Neural cell (in vitro differentiated cells): Measurements from ENCODE around the gene PRPSAP1. TPM values are rescaled to one million over a fixed set of nuclear protein-coding genes. Genes with fewer than 3 reads are reported as not detected.

Source experiments
- H2AFZ ChIP-seq: fragments of 200-600, 300-800 bp; sonication (generic), shearing (Covaris generic); 2 replicates; pipeline ENCODE4 v1.6.0; 2014; ENCODE audit warnings: low read depth, mild to moderate bottlenecking, antibody characterized with exemption, low read length, moderate library complexity
- H3F3A ChIP-seq: fragments of 200-600 bp; shearing (Covaris generic); 2 replicates; pipeline ENCODE4 v1.6.1; 2016; ENCODE audit warnings: mild to moderate bottlenecking, moderate library complexity, mixed read lengths, antibody characterized with exemption, low read length; ENCODE audit not compliant: insufficient read depth, poor library complexity, severe bottlenecking
- H3K27ac ChIP-seq: fragments of 200-600, 300-800 bp; sonication (generic), shearing (Covaris generic); 2 replicates; pipeline ENCODE4 v1.5.1; 2014; ENCODE audit warnings: mild to moderate bottlenecking, low read length, moderate library complexity
- H3K27me3 ChIP-seq: fragments of 300-800, 200-600 bp; sonication (generic), shearing (Covaris generic); 2 replicates; pipeline ENCODE4 v1.6.0; 2014; ENCODE audit warnings: mild to moderate bottlenecking, low read depth, low read length, moderate library complexity; ENCODE audit not compliant: insufficient read depth
- H3K36me3 ChIP-seq: fragments of 300-800, 200-600 bp; sonication (generic), shearing (Covaris generic); 2 replicates; pipeline ENCODE4 v1.5.1; 2014; ENCODE audit warnings: mild to moderate bottlenecking, antibody characterized with exemption, low read length, moderate library complexity; ENCODE audit not compliant: insufficient read depth
- H3K4me2 ChIP-seq: fragments of 300-800, 200-600 bp; sonication (generic), shearing (Covaris generic); 2 replicates; pipeline ENCODE4 v1.6.0; 2014; ENCODE audit warnings: mild to moderate bottlenecking, low read length
- H3K4me3 ChIP-seq: fragments of 300-800, 200-600 bp; sonication (generic), shearing (Covaris generic); 2 replicates; pipeline ENCODE4 v1.5.1; 2014; ENCODE audit warnings: mild to moderate bottlenecking, low read length, moderate library complexity
- H3K79me2 ChIP-seq: fragments of 200-600 bp; shearing (Covaris generic); replicated peaks from 2 replicates; pipeline ENCODE4 v1.6.0; 2014; ENCODE audit warnings: mild to moderate bottlenecking, low read length, moderate library complexity; ENCODE audit not compliant: insufficient read depth
- H3K9ac ChIP-seq: fragments of 300-800, 200-600 bp; sonication (generic), shearing (Covaris generic); 2 replicates; pipeline ENCODE4 v1.6.1; 2016; ENCODE audit warnings: mild to moderate bottlenecking, low read length, mixed read lengths
- H3K9me2 ChIP-seq: fragments of 200-600 bp; shearing (Covaris generic); 2 replicates; pipeline ENCODE4 v1.6.1; 2016; ENCODE audit warnings: mild to moderate bottlenecking, low read length, mixed read lengths; ENCODE audit not compliant: insufficient read depth
- H3K9me3 ChIP-seq: fragments of 200-600, 300-800 bp; sonication (generic), shearing (Covaris generic); 2 replicates; pipeline ENCODE4 v1.6.1; 2016; ENCODE audit warnings: mild to moderate bottlenecking, mixed run types, low read length, moderate library complexity, mixed read lengths
- H4K20me1 ChIP-seq: fragments of 200-600 bp; shearing (Covaris generic); 2 replicates; pipeline ENCODE4 v1.6.1; 2016; ENCODE audit warnings: mild to moderate bottlenecking, mixed run types; ENCODE audit not compliant: insufficient read depth
- CTCF ChIP-seq: fragments of 450-650 bp; IDR thresholded peaks from 2 replicates; pipeline ENCODE4 v1.5.1; 2014; ENCODE audit warnings: antibody characterized with exemption, mild to moderate bottlenecking, moderate library complexity; ENCODE audit not compliant: poor library complexity, severe bottlenecking
- EP300 ChIP-seq: fragments of 450-650 bp; conservative IDR thresholded peaks from 2 replicates; pipeline ENCODE4 v1.6.1; 2014; ENCODE audit warnings: antibody characterized with exemption, mild to moderate bottlenecking, moderate library complexity; ENCODE audit not compliant: poor library complexity, severe bottlenecking
- EZH2 ChIP-seq: fragments of 200-600, 300-800 bp; shearing (Covaris generic), sonication (generic); IDR thresholded peaks from 2 replicates; pipeline ENCODE4 v1.6.1; 2014; ENCODE audit warnings: antibody characterized with exemption, low read length, borderline replicate concordance, mild to moderate bottlenecking; ENCODE audit not compliant: insufficient read depth, poor library complexity, severe bottlenecking
- MXI1 ChIP-seq: fragments of 450-650 bp; conservative IDR thresholded peaks from 2 replicates; pipeline ENCODE4 v1.6.1; 2014; ENCODE audit warnings: antibody characterized with exemption, mild to moderate bottlenecking; ENCODE audit not compliant: poor library complexity, severe bottlenecking
- POLR2AphosphoS5 ChIP-seq: IDR thresholded peaks from 2 replicates; pipeline ENCODE4 v1.6.1; 2012
- RAD21 ChIP-seq: fragments of 450-650 bp; conservative IDR thresholded peaks from 2 replicates; pipeline ENCODE4 v1.6.1; 2014; ENCODE audit warnings: antibody characterized with exemption, mild to moderate bottlenecking, moderate library complexity
- REST ChIP-seq: IDR thresholded peaks from 2 replicates; pipeline ENCODE4 v1.6.1; 2012; ENCODE audit warnings: borderline replicate concordance
- SMC3 ChIP-seq: fragments of 450-650 bp; conservative IDR thresholded peaks from 2 replicates; pipeline ENCODE4 v1.6.1; 2014; ENCODE audit warnings: antibody characterized with exemption, mild to moderate bottlenecking, moderate library complexity; ENCODE audit not compliant: poor library complexity
- TAF1 ChIP-seq: IDR thresholded peaks from 2 replicates; pipeline ENCODE4 v1.6.1; 2012; ENCODE audit warnings: low read depth
- polyA plus RNA-seq: library from polyadenylated mRNA; depleted of rRNA; stranded (reverse); fragments of >200 nt; gene quantifications from 2 replicates; pipeline ENCODE4 v1.2.3, GENCODE V29; 2014

The PRPSAP1 gene
- polyA plus RNA-seq, 1 donor from 2014 or later = 73.8 TPM

GRCh38 chr17:76379275-76379641 lies 25.5 kb upstream of the PRPSAP1 start:
- no peaks in the 10 kb centered on the region for H4K20me1 ChIP-seq
- H3K27ac ChIP-seq = no peak overlapping the region
- H3K79me2 ChIP-seq = no peaks in the 10 kb centered on the region
- no peak for TF ChIP-seq EP300
- no peak for TF ChIP-seq RAD21
- TF ChIP-seq REST = no peak
- H3F3A ChIP-seq = no peaks in the 10 kb centered on the region
- H3K4me3 ChIP-seq = no peak overlapping the region
- H2AFZ ChIP-seq = no peak overlapping the region
- H3K9me3 ChIP-seq = no peaks in the 10 kb centered on the region
- no peaks in the 10 kb centered on the region for H3K36me3 ChIP-seq
- no peak overlapping the region for H3K4me2 ChIP-seq
- no peaks in the 10 kb centered on the region for H3K9me2 ChIP-seq
- H3K27me3 ChIP-seq = peaks cover 17% of the 10 kb centered on the region
- H3K9ac ChIP-seq = no peak overlapping the region

- no peak overlapping the region for H3K9ac ChIP-seq
- no peak overlapping the region for H2AFZ ChIP-seq
- no peak overlapping the region for H3K27ac ChIP-seq
- H4K20me1 ChIP-seq = no peaks in the 10 kb centered on the region
- H3K27me3 ChIP-seq = peaks cover 15% of the 10 kb centered on the region
- no peak overlapping the region for H3K4me3 ChIP-seq
- H3K9me3 ChIP-seq = no peaks in the 10 kb centered on the region
- H3K4me2 ChIP-seq = no peak overlapping the region
- no peaks in the 10 kb centered on the region for H3F3A ChIP-seq
- TF ChIP-seq POLR2AphosphoS5 (no peak), SMC3 (no peak), EZH2 (no peak), RAD21 (no peak)
- no peaks in the 10 kb centered on the region for H3K9me2 ChIP-seq
- H3K36me3 ChIP-seq = no peaks in the 10 kb centered on the region
- no peaks in the 10 kb centered on the region for H3K79me2 ChIP-seq
These were observed 25.0 kb upstream of the PRPSAP1 start for GRCh38 chr17:76378548-76379274.

GRCh38 chr17:76376318-76377133 lies 22.8 kb upstream of the PRPSAP1 start:
- Histone ChIP-seq H3K27ac (no peak overlapping the region), H4K20me1 (no peaks in the 10 kb centered on the region), H3K4me3 (no peak overlapping the region), H3K9me3 (no peaks in the 10 kb centered on the region), H3K36me3 (no peaks in the 10 kb centered on the region), H3K9me2 (no peaks in the 10 kb centered on the region), H3K27me3 (no peaks in the 10 kb centered on the region), H3K4me2 (no peak overlapping the region), H3K79me2 (no peaks in the 10 kb centered on the region), H2AFZ (no peak overlapping the region), H3K9ac (no peak overlapping the region), H3F3A (no peaks in the 10 kb centered on the region)
- no peak for TF ChIP-seq REST
- TF ChIP-seq MXI1 = no peak
- no peak for TF ChIP-seq CTCF
- no peak for TF ChIP-seq EP300
- TF ChIP-seq EZH2 = no peak
- TF ChIP-seq SMC3 = no peak
- TF ChIP-seq TAF1 = no peak
- TF ChIP-seq POLR2AphosphoS5 = no peak
- TF ChIP-seq RAD21 = no peak
